GM21367 (cell line): ENCODE results near the gene FCRL6.
A peak's percentile ranks its signal among the peaks of the same experiment; 100 is the strongest.

Experiments used
- ATAC-seq: cut with Tn5 transposase; IDR thresholded peaks from one replicate; pipeline ENCODE4 v1.9.1; 2021; ENCODE audit not compliant: unreplicated experiment

Gene FCRL6

GRCh38 chr1:159802111-159802510, at the start of gene FCRL6:
FCRL6 (plus strand) TSS chr1:159802360; CDS start chr1:159802425, 65 bp downstream.
- ATAC-seq = no peak

GRCh38 chr1:159753386-159753785, 48.8 kb upstream of the FCRL6 start:
- ATAC-seq = no peak

GRCh38 chr1:159755451-159756007, 46.6 kb upstream of the FCRL6 start:
- no peak for ATAC-seq

- no peak for ATAC-seq
Measured at GRCh38 chr1:159756397-159756796, 45.8 kb upstream of the FCRL6 start.

- no peak for ATAC-seq
Measured at GRCh38 chr1:159763686-159764085, 38.5 kb upstream of the FCRL6 start.

GRCh38 chr1:159765806-159766205, 36.4 kb upstream of the FCRL6 start:
- ATAC-seq = no peak

GRCh38 chr1:159771127-159771895, 30.8 kb upstream of the FCRL6 start:
- no peak for ATAC-seq

- no peak for ATAC-seq
Measured at GRCh38 chr1:159774465-159774864, 27.7 kb upstream of the FCRL6 start.

GRCh38 chr1:159775716-159776115, 26.4 kb upstream of the FCRL6 start:
- ATAC-seq = no peak

GRCh38 chr1:159778266-159778665, 23.9 kb upstream of the FCRL6 start:
- ATAC-seq = no peak

- ATAC-seq = no peak
Measured at GRCh38 chr1:159779403-159779851, 22.7 kb upstream of the FCRL6 start.

- ATAC-seq = peak; percentile 97
Measured at GRCh38 chr1:159780583-159781582, 21.3 kb upstream of the FCRL6 start, which contains the start of gene DUSP23. DUSP23 (plus strand) TSS chr1:159780962; CDS start chr1:159781101, 139 bp downstream.

GRCh38 chr1:159781992-159782391, 20.2 kb upstream of the FCRL6 start:
- no peak for ATAC-seq

GRCh38 chr1:159783724-159784123, 18.4 kb upstream of the FCRL6 start:
- no peak for ATAC-seq

- ATAC-seq = no peak
Measured at GRCh38 chr1:159786465-159786864, 15.7 kb upstream of the FCRL6 start.

- ATAC-seq = no peak
Measured at GRCh38 chr1:159786966-159787365, 15.2 kb upstream of the FCRL6 start.

- ATAC-seq = no peak
Measured at GRCh38 chr1:159790237-159790917, 11.8 kb upstream of the FCRL6 start.

GRCh38 chr1:159791031-159791430, 11.1 kb upstream of the FCRL6 start:
- no peak for ATAC-seq

GRCh38 chr1:159791461-159791860, 10.7 kb upstream of the FCRL6 start:
- no peak for ATAC-seq

GRCh38 chr1:159795534-159795933, 6.6 kb upstream of the FCRL6 start:
- ATAC-seq = no peak

GRCh38 chr1:159798893-159799292, 3.3 kb upstream of the FCRL6 start:
- no peak for ATAC-seq
